Measurements from ENCODE around the gene FBXL14. TPM values are rescaled to one million over a fixed set of nuclear protein-coding genes. Genes with fewer than 3 reads are reported as not detected.
A peak's percentile ranks its signal among the peaks of the same experiment; 100 is the strongest.

The FBXL14 gene
- total and polyA plus RNA-seq, 2 of the 13 experiments (the other 11 are each of a cell fraction or from before 2014, with no cell fraction given), result 7.0 to 7.4 TPM

DNA sequence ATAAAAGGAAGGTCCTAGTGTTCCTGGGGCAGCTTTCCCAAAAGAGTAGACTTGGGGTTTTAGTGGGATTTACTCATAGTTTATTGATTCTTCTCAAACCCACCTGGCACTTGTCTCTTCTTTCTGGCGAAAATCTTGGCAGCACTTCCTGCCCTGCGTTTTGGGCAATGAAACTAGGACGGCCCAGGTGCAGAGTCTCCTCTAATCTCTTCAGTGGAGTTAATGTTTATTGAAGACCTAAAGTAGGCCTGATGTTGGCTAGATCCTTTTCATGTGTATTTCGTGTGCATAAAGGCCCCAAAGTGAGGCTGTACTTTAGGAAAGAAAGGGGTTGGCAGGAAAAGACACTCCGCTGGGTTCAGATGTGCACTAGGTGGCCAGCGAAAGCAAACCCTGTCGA is 39.8 kb upstream of the FBXL14 start:
- POLR2A ChIA-PET, result no interaction called here
- H3K27me3 ChIP-seq (ENCODE audit: control insufficient read depth in 1 of 2, insufficient read depth in 2 of 2, low read length in 2 of 2), result peaks cover 6 to 71% of the 10 kb centered on the region in 2 experiments; a peak in 4 of 5 replicates
- no peak overlapping the region for H3K4me3 ChIP-seq (replicated peaks in 1 of 3; ENCODE audit: insufficient read depth in 1 of 3, low read depth in 2 of 3, low read length in 3 of 3)
- no peak for FAIRE-seq
- no peaks in the 10 kb centered on the region for H4K20me1 ChIP-seq (ENCODE audit: insufficient read depth, low read length)
- H3K9ac ChIP-seq (ENCODE audit: insufficient read depth, low read depth, low read length), result no peak overlapping the region
- CTCF ChIA-PET (ENCODE audit: low intra/inter-chr PET ratio, low total read pairs), result interaction anchor here (0.9 to 2.2 kb wide), 2 partner anchors 156 to 306 kb away, joined by 3 to 15 read pairs; no protein-coding TSS in a partner anchor
- H2AFZ ChIP-seq (ENCODE audit: low read length), result no peak overlapping the region
- no peaks in the 10 kb centered on the region for H3K79me2 ChIP-seq (ENCODE audit: insufficient read depth, low read length)
- intact Hi-C loops (cut with micrococcal nuclease; ENCODE audit: unreplicated experiment), result loop anchor here (1.0 kb wide), 1 partner anchor 157 kb away; no protein-coding TSS in a partner anchor
- no TSS peak for BruUV-seq (replicated peaks)
- DNase-seq (ENCODE audit: low spot score), result no peak
- peak overlapping the region; percentile 29; the same call in 1 of the 2 replicates for H3K4me2 ChIP-seq (ENCODE audit: low read depth, low read length)
- no peak for ATAC-seq
- no peaks in the 10 kb centered on the region for H3K36me3 ChIP-seq (replicated peaks in 1 of 2; ENCODE audit: control insufficient read depth in 1 of 2, insufficient read depth in 2 of 2, low read length in 2 of 2)
- H3K4me1 ChIP-seq (ENCODE audit: insufficient read depth, low read length), result peaks cover 35% of the 10 kb centered on the region
- no peaks in the 10 kb centered on the region for H3K9me3 ChIP-seq (ENCODE audit: low read length)
- TF ChIP-seq, protein P1, sequence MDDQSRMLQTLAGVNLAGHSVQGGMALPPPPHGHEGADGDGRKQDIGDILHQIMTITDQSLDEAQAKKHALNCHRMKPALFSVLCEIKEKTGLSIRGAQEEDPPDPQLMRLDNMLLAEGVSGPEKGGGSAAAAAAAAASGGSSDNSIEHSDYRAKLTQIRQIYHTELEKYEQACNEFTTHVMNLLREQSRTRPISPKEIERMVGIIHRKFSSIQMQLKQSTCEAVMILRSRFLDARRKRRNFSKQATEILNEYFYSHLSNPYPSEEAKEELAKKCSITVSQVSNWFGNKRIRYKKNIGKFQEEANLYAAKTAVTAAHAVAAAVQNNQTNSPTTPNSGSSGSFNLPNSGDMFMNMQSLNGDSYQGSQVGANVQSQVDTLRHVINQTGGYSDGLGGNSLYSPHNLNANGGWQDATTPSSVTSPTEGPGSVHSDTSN (CRISPR knock-in tag; IDR thresholded peaks at IDR 0.05; ENCODE audit: borderline replicate concordance), result no peak
- no peak for TF ChIP-seq SMYD3 (CRISPR knock-in tag; IDR thresholded peaks at IDR 0.05)
- TF ChIP-seq MEF2D (CRISPR knock-in tag; IDR thresholded peaks at IDR 0.05), result no peak
- TF ChIP-seq ZNF777 (CRISPR knock-in tag; IDR thresholded peaks at IDR 0.05), result 0 out of 2 replicates have a peak, but pooled peaks have one; percentile 33
- no peak for TF ChIP-seq ZNF878 (CRISPR knock-in tag; IDR thresholded peaks at IDR 0.05)
- TF ChIP-seq, protein P2, sequence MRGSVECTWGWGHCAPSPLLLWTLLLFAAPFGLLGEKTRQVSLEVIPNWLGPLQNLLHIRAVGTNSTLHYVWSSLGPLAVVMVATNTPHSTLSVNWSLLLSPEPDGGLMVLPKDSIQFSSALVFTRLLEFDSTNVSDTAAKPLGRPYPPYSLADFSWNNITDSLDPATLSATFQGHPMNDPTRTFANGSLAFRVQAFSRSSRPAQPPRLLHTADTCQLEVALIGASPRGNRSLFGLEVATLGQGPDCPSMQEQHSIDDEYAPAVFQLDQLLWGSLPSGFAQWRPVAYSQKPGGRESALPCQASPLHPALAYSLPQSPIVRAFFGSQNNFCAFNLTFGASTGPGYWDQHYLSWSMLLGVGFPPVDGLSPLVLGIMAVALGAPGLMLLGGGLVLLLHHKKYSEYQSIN (CRISPR knock-in tag; IDR thresholded peaks at IDR 0.05; ENCODE audit: borderline replicate concordance), result no peak
- TF ChIP-seq SNAPC2 (CRISPR knock-in tag; IDR thresholded peaks at IDR 0.05), result no peak
- no peak for TF ChIP-seq ZNF629 (CRISPR knock-in tag; conservative IDR thresholded peaks at IDR 0.05)
- TF ChIP-seq WIZ (CRISPR knock-in tag; IDR thresholded peaks at IDR 0.05), result no peak
- in situ Hi-C loops (cut with HindIII; ENCODE audit: extremely low pct_ligation_motif_present, low pct_unique_long_range_greater_than_20kb), result no loop called here
- no peak overlapping the region for H3K27ac ChIP-seq (ENCODE audit: extremely low read length, insufficient read depth, low read length)
- WGBS (ENCODE audit: low lambda C conversion rate), result 29% methylated on average over 7 of the region's 7 CpGs

Data from HepG2 (cell line).